HEK293 (cell line): ENCODE results near the gene TRH.

Experiments used
- CTCF ChIP-seq: fragments of 450-650 bp; formaldehyde crosslinking; IDR thresholded peaks from 2 replicates; pipeline ENCODE4 v1.5.1; 2016; ENCODE audit warnings: missing biosample characterization, missing genetic modification characterization
- REST ChIP-seq: fragments of 450-650 bp; formaldehyde crosslinking; IDR thresholded peaks from 2 replicates; pipeline ENCODE4 v1.5.1; 2016; ENCODE audit warnings: missing biosample characterization, missing genetic modification characterization
- YY1 ChIP-seq: fragments of 450-650 bp; formaldehyde crosslinking; IDR thresholded peaks from 2 replicates; pipeline ENCODE4 v1.5.1; 2018; ENCODE audit warnings: missing biosample characterization, missing genetic modification characterization
- ZBTB26 ChIP-seq: fragments of 450-650 bp; formaldehyde crosslinking; optimal IDR thresholded peaks from 2 replicates; pipeline ENCODE3; 2016; ENCODE audit warnings: missing biosample characterization, mild to moderate bottlenecking, missing genetic modification characterization
- ZNF157 ChIP-seq: fragments of 450-650 bp; formaldehyde crosslinking; IDR thresholded peaks from 2 replicates; pipeline ENCODE4 v1.5.1; 2016; ENCODE audit warnings: missing biosample characterization, missing genetic modification characterization
- ZNF362 ChIP-seq: fragments of 450-650 bp; formaldehyde crosslinking; IDR thresholded peaks from 2 replicates; pipeline ENCODE4 v1.5.1; 2016; ENCODE audit warnings: missing biosample characterization, missing genetic modification characterization
- ZNF404 ChIP-seq: fragments of 450-650 bp; formaldehyde crosslinking; IDR thresholded peaks from 2 replicates; pipeline ENCODE4 v1.5.1; 2017; ENCODE audit warnings: missing biosample characterization, missing genetic modification characterization
- ZNF561 ChIP-seq: fragments of 450-650 bp; IDR thresholded peaks from 2 replicates; pipeline ENCODE4 v1.5.1; 2018; ENCODE audit warnings: missing biosample characterization, missing genetic modification characterization, borderline replicate concordance
- ZNF670 ChIP-seq: fragments of 450-650 bp; formaldehyde crosslinking; IDR thresholded peaks from 2 replicates; pipeline ENCODE4 v1.5.1; 2016; ENCODE audit warnings: missing biosample characterization, missing genetic modification characterization, low read depth
- ZNF707 ChIP-seq: fragments of 450-650 bp; formaldehyde crosslinking; IDR thresholded peaks from 2 replicates; pipeline ENCODE4 v1.5.1; 2016; ENCODE audit warnings: missing biosample characterization, missing genetic modification characterization
- ZNF837 ChIP-seq: fragments of 450-650 bp; formaldehyde crosslinking; IDR thresholded peaks from 2 replicates; pipeline ENCODE4 v1.5.1; 2016; ENCODE audit warnings: missing biosample characterization, missing genetic modification characterization

GRCh38 chr3:129966876-129967275 is 7.6 kb upstream of the TRH start:
- no peak for TF ChIP-seq CTCF (tag by site-specific recombination)
- TF ChIP-seq ZNF404 (tag by site-specific recombination), result no peak
- no peak for TF ChIP-seq ZNF707 (tag by site-specific recombination)
- no peak for TF ChIP-seq ZNF670 (tag by site-specific recombination)
- no peak for TF ChIP-seq ZNF837
- no peak for TF ChIP-seq REST
- TF ChIP-seq ZBTB26 (tag by site-specific recombination), result no peak
- TF ChIP-seq ZNF157 (tag by site-specific recombination), result no peak
- no peak for TF ChIP-seq ZNF561 (tag by site-specific recombination)
- TF ChIP-seq YY1 (tag by site-specific recombination), result no peak
- TF ChIP-seq ZNF362, result no peak
